Measurements from ENCODE around the gene PPP2R5D. TPM values are rescaled to one million over a fixed set of nuclear protein-coding genes. Genes with fewer than 3 reads are reported as not detected.

PPP2R5D gene
- total and polyA plus RNA-seq, 2 donors: 25.0 to 45.8 TPM

GRCh38 chr6:43050981-43051380, 66.6 kb downstream of the PPP2R5D start:
- H3K27me3 ChIP-seq (ENCODE audit: control insufficient read depth in 2 of 2, insufficient read depth in 1 of 2, low read length in 1 of 2): no peaks in the 10 kb centered on the region
- no peak overlapping the region for H3K27ac ChIP-seq (ENCODE audit: low read depth in 1 of 2, low read length in 1 of 2)
- H3K9me3 ChIP-seq (ENCODE audit: control insufficient read depth in 2 of 2, insufficient read depth in 1 of 2, low read length in 1 of 2): no peaks in the 10 kb centered on the region
- DNase-seq (ENCODE audit: low read depth in 6 of 9, low spot score in 9 of 9): no peak
- WGBS: 97% methylated on average over 17 of the region's 17 CpGs
- no peak overlapping the region for H3K4me3 ChIP-seq (ENCODE audit: low read length in 2 of 2)
- H3K36me3 ChIP-seq (ENCODE audit: control insufficient read depth in 2 of 2, insufficient read depth in 2 of 2, low read length in 1 of 2): peaks cover 25 to 56% of the 10 kb centered on the region in 2 donors
- peaks cover 14 to 41% of the 10 kb centered on the region in 2 donors for H3K4me1 ChIP-seq (ENCODE audit: control insufficient read depth in 2 of 2, insufficient read depth in 2 of 2, low read length in 2 of 2)

GRCh38 chr6:43052225-43052841, 68.0 kb downstream of the PPP2R5D start:
- DNase-seq (ENCODE audit: low read depth in 6 of 9, low spot score in 9 of 9): no peak
- WGBS: 96% methylated on average over 19 of the region's 19 CpGs
- H3K4me3 ChIP-seq (ENCODE audit: low read length in 2 of 2): no peak overlapping the region
- peaks cover 22 to 54% of the 10 kb centered on the region in 2 donors for H3K36me3 ChIP-seq (ENCODE audit: control insufficient read depth in 2 of 2, insufficient read depth in 2 of 2, low read length in 1 of 2)
- no peaks in the 10 kb centered on the region for H3K9me3 ChIP-seq (ENCODE audit: control insufficient read depth in 2 of 2, insufficient read depth in 1 of 2, low read length in 1 of 2)
- no peaks in the 10 kb centered on the region for H3K27me3 ChIP-seq (ENCODE audit: control insufficient read depth in 2 of 2, insufficient read depth in 1 of 2, low read length in 1 of 2)
- H3K4me1 ChIP-seq (ENCODE audit: control insufficient read depth in 2 of 2, insufficient read depth in 2 of 2, low read length in 2 of 2): peaks cover 14 to 41% of the 10 kb centered on the region in 2 donors
- H3K27ac ChIP-seq (ENCODE audit: low read depth in 1 of 2, low read length in 1 of 2): peak overlapping the region in 1 of 2 donors; percentile 82

- H3K36me3 ChIP-seq (ENCODE audit: control insufficient read depth in 2 of 2, insufficient read depth in 2 of 2, low read length in 1 of 2): peaks cover 23 to 53% of the 10 kb centered on the region in 2 donors
- no peaks in the 10 kb centered on the region for H3K9me3 ChIP-seq (ENCODE audit: control insufficient read depth in 2 of 2, insufficient read depth in 1 of 2, low read length in 1 of 2)
- peak overlapping the region; percentile 60 to 69 for H3K4me3 ChIP-seq (ENCODE audit: low read length in 2 of 2)
- 20% methylated on average over 22 of the region's 22 CpGs for WGBS
- no peaks in the 10 kb centered on the region for H3K27me3 ChIP-seq (ENCODE audit: control insufficient read depth in 2 of 2, insufficient read depth in 1 of 2, low read length in 1 of 2)
- DNase-seq (ENCODE audit: low read depth in 6 of 9, low spot score in 9 of 9): peak in 1 of 9 donors; percentile 11
- peaks cover 15 to 43% of the 10 kb centered on the region in 2 donors for H3K4me1 ChIP-seq (ENCODE audit: control insufficient read depth in 2 of 2, insufficient read depth in 2 of 2, low read length in 2 of 2)
- peak overlapping the region; percentile 82 to 86 for H3K27ac ChIP-seq (ENCODE audit: low read depth in 1 of 2, low read length in 1 of 2)
Observed at GRCh38 chr6:43052842-43053544, 68.6 kb downstream of the PPP2R5D start.

GRCh38 chr6:43053545-43054205, 69.3 kb downstream of the PPP2R5D start, which contains the start of gene CUL7:
Gene CUL7 (minus strand): TSS chr6:43053851. CDS start chr6:43052788, 1,063 bp downstream.
- Histone ChIP-seq H3K4me1 (ENCODE audit: control insufficient read depth in 2 of 2, insufficient read depth in 2 of 2, low read length in 2 of 2) (peaks cover 22 to 50% of the 10 kb centered on the region in 2 donors), H3K36me3 (ENCODE audit: control insufficient read depth in 2 of 2, insufficient read depth in 2 of 2, low read length in 1 of 2) (peaks cover 20 to 49% of the 10 kb centered on the region in 2 donors), H3K4me3 (ENCODE audit: low read length in 2 of 2) (peak within 1 kb of the TSS; percentile 60 to 69), H3K27me3 (ENCODE audit: control insufficient read depth in 2 of 2, insufficient read depth in 1 of 2, low read length in 1 of 2) (no peaks in the 10 kb centered on the region), H3K27ac (ENCODE audit: low read depth in 1 of 2, low read length in 1 of 2) (peak within 1 kb of the TSS; percentile 82 to 86), H3K9me3 (ENCODE audit: control insufficient read depth in 2 of 2, insufficient read depth in 1 of 2, low read length in 1 of 2) (no peaks in the 10 kb centered on the region)
- DNase-seq (ENCODE audit: low read depth in 6 of 9, low spot score in 9 of 9): peak; percentile 76 to 96 (median 90)
- 2% methylated on average over 45 of the region's 45 CpGs for WGBS

GRCh38 chr6:43054206-43054943, 70.0 kb downstream of the PPP2R5D start:
- Histone ChIP-seq H3K27me3 (ENCODE audit: control insufficient read depth in 2 of 2, insufficient read depth in 1 of 2, low read length in 1 of 2) (no peaks in the 10 kb centered on the region), H3K9me3 (ENCODE audit: control insufficient read depth in 2 of 2, insufficient read depth in 1 of 2, low read length in 1 of 2) (no peaks in the 10 kb centered on the region), H3K27ac (ENCODE audit: low read depth in 1 of 2, low read length in 1 of 2) (peak overlapping the region; percentile 82 to 86), H3K36me3 (ENCODE audit: control insufficient read depth in 2 of 2, insufficient read depth in 2 of 2, low read length in 1 of 2) (peaks cover 18 to 45% of the 10 kb centered on the region in 2 donors), H3K4me3 (ENCODE audit: low read length in 2 of 2) (peak overlapping the region; percentile 60 to 69), H3K4me1 (ENCODE audit: control insufficient read depth in 2 of 2, insufficient read depth in 2 of 2, low read length in 2 of 2) (peaks cover 23 to 51% of the 10 kb centered on the region in 2 donors)
- WGBS: 88% methylated on average over 17 of the region's 17 CpGs
- no peak for DNase-seq (ENCODE audit: low read depth in 6 of 9, low spot score in 9 of 9)

- Histone ChIP-seq H3K36me3 (ENCODE audit: control insufficient read depth in 2 of 2, insufficient read depth in 2 of 2, low read length in 1 of 2) (peaks cover 17 to 31% of the 10 kb centered on the region in 2 donors), H3K27ac (ENCODE audit: low read depth in 1 of 2, low read length in 1 of 2) (no peak overlapping the region), H3K4me3 (ENCODE audit: low read length in 2 of 2) (no peak overlapping the region), H3K9me3 (ENCODE audit: control insufficient read depth in 2 of 2, insufficient read depth in 1 of 2, low read length in 1 of 2) (no peaks in the 10 kb centered on the region), H3K4me1 (ENCODE audit: control insufficient read depth in 2 of 2, insufficient read depth in 2 of 2, low read length in 2 of 2) (peaks cover 28 to 50% of the 10 kb centered on the region in 2 donors), H3K27me3 (ENCODE audit: control insufficient read depth in 2 of 2, insufficient read depth in 1 of 2, low read length in 1 of 2) (no peaks in the 10 kb centered on the region)
- 92% methylated on average over 8 of the region's 8 CpGs for WGBS
- DNase-seq (ENCODE audit: low read depth in 6 of 9, low spot score in 9 of 9): no peak
Observed at GRCh38 chr6:43055966-43056365, 71.6 kb downstream of the PPP2R5D start.

GRCh38 chr6:43058531-43058930, 74.2 kb downstream of the PPP2R5D start:
- H3K27ac ChIP-seq (ENCODE audit: low read depth in 1 of 2, low read length in 1 of 2): no peak overlapping the region

GRCh38 chr6:43059168-43060033, 75.0 kb downstream of the PPP2R5D start, which contains the start of the genes KLC4 and MRPL2:
Gene KLC4 (plus strand): TSS chr6:43059631. CDS start chr6:43061336, 1,705 bp downstream.
Gene MRPL2 (minus strand): TSS chr6:43059434. CDS start chr6:43059381, 53 bp downstream.
- DNase-seq (ENCODE audit: low read depth in 6 of 9, low spot score in 9 of 9): peak; percentile 97 to 99 (median 98)
- H3K36me3 ChIP-seq (ENCODE audit: control insufficient read depth in 2 of 2, insufficient read depth in 2 of 2, low read length in 1 of 2): peaks cover 24 to 32% of the 10 kb centered on the region in 2 donors
- peaks cover 18 to 24% of the 10 kb centered on the region in 2 donors for H3K4me1 ChIP-seq (ENCODE audit: control insufficient read depth in 2 of 2, insufficient read depth in 2 of 2, low read length in 2 of 2)
- H3K4me3 ChIP-seq (ENCODE audit: low read length in 2 of 2): peak within 1 kb of the TSS; percentile 71 to 96
- H3K9me3 ChIP-seq (ENCODE audit: control insufficient read depth in 2 of 2, insufficient read depth in 1 of 2, low read length in 1 of 2): no peaks in the 10 kb centered on the region
- under 1% methylated on average over 64 of the region's 64 CpGs for WGBS
- H3K27ac ChIP-seq (ENCODE audit: low read depth in 1 of 2, low read length in 1 of 2): peak within 1 kb of the TSS; percentile 83 to 92
- H3K27me3 ChIP-seq (ENCODE audit: control insufficient read depth in 2 of 2, insufficient read depth in 1 of 2, low read length in 1 of 2): no peaks in the 10 kb centered on the region

More at GRCh38 chr6:43058531-43058930, 74.2 kb downstream of the PPP2R5D start:
- Histone ChIP-seq H3K9me3 (ENCODE audit: control insufficient read depth in 2 of 2, insufficient read depth in 1 of 2, low read length in 1 of 2) (no peaks in the 10 kb centered on the region), H3K27me3 (ENCODE audit: control insufficient read depth in 2 of 2, insufficient read depth in 1 of 2, low read length in 1 of 2) (no peaks in the 10 kb centered on the region), H3K4me3 (ENCODE audit: low read length in 2 of 2) (peak overlapping the region; percentile 71 to 96), H3K4me1 (ENCODE audit: control insufficient read depth in 2 of 2, insufficient read depth in 2 of 2, low read length in 2 of 2) (peaks cover 21 to 31% of the 10 kb centered on the region in 2 donors), H3K36me3 (ENCODE audit: control insufficient read depth in 2 of 2, insufficient read depth in 2 of 2, low read length in 1 of 2) (peaks cover 20 to 32% of the 10 kb centered on the region in 2 donors)
- WGBS: 95% methylated on average over 1 of the region's 1 CpG
- DNase-seq (ENCODE audit: low read depth in 6 of 9, low spot score in 9 of 9): no peak
